Dedifferentiated amniotic fluid mesenchymal stem cell (primary cell): ENCODE measurements around the gene TEX264.

Source experiments
- DNase-seq: peaks from one replicate; pipeline ENCODE4 v3.0.0-alpha.2; 2016; ENCODE audit errors: extremely low spot score

Gene TEX264

DNA sequence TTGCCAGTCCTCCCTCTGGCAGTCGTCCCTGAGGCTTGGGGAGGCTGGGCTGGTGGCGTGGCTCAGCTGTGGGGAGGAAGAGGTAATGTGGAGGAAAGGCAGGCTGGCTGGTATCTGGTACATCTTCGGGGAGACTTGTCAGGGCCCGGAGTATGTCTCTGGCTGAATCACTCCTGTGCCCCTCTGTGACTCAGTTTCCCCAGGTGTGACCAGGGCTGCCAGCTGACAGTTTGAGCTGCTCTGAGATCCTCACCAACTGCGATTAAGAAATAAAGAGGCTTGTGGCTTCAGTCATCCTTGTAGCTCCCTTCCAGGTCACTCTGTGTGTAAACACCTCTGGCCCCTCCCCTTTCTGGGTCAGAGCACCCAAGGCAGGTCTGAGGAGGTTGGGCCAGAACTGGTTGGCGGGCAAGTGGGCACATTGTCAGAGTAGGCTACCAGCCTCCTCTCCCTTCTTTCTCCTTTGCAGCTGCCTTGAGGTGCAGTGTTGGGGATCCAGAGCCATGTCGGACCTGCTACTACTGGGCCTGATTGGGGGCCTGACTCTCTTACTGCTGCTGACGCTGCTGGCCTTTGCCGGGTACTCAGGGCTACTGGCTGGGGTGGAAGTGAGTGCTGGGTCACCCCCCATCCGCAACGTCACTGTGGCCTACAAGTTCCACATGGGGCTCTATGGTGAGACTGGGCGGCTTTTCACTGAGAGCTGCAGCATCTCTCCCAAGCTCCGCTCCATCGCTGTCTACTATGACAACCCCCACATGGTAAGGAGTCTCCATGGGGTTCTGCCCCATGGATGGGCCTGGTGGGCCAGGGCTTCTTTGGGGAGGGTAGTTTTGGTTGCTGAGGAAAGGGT is 3.0 kb downstream of the TEX264 start:
- no peak for DNase-seq

DNA sequence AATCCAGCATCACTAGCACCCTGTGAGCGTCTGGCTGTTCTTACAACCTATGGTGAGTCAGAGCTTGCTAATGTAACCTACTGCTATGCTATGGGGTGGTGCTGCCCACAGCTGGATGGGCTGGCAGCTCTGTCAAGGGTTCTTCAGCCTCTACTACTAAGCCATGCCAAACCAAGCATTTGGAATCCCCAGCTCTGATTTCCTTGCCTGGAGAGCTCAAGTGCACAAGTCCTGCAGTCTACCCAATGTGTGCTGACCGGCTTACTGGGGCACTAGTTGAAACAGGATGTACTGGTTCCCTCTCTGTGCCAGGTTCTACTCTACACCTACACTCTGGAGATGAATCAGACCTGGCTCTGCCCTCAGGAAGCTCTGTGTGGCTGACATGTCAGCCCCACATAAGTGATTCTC is 4.2 kb downstream of the TEX264 start:
- peak; percentile 23 for DNase-seq

DNA sequence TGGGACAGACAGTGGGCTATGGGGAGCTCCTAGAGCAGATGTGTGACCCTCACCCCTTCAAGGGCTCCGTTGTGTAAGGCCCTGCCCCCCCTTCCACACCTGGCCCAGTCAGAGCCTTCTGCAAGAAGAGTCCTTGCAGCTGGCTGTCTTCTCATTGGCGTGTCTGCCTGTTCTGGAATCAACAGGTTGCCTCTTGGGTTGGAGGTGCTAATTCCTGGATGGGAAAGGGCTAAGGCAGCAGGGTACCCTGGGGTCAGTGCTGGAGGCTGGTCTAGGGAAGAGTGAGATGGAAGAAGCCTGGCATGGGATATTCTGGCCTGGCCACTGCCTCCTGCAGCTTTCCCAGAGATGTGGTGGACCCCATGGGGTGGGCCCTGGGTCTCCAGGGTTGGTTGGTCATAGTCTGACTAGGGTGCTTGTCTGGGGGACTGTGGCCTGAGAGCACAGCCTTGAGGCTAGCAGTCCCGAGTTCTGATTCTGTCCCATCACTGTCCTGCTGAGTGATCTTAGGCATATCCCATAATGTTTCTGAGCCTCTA is 5.1 kb downstream of the TEX264 start:
- DNase-seq = no peak

DNA sequence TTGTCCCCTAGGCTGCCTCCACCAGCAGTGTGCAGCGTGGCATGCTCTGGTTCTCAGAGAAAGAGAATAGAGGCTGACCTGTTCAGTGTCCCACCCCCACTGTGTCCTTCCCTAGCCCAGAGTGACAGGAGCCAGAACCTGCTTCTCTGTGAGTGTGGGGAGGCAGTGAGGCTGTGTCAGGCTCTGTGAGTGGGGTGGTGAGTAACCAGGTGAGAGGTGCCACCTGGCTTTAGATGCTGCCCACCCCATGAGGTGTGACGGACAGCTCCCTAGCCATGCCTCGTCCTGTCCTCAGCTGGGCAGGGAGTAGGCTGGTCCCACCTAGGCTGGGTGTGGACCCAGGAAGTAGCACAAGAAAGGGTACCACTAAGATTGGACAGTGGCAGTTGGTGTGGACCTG is 6.3 kb downstream of the TEX264 start:
- DNase-seq = no peak

DNA sequence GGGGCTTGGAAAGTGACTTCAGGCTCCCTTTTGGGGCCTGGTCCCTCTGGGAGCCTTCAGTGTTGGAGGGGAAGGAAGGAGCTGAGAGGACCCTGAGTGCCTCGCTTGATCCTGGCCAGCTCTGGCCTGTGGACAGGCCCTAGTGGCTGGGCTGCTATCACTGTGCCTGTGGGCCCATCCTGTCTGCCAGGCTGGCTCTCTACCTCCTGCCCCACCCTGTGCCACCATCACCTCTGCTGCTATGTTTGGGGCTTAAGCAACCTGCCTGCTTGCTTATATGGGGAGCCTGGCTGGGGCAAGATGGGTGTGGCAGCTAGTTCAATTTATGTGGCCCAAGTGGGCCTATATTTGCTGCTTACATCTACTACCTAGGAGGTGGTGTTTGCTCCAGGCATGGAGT is 7.1 kb downstream of the TEX264 start:
- no peak for DNase-seq

DNA sequence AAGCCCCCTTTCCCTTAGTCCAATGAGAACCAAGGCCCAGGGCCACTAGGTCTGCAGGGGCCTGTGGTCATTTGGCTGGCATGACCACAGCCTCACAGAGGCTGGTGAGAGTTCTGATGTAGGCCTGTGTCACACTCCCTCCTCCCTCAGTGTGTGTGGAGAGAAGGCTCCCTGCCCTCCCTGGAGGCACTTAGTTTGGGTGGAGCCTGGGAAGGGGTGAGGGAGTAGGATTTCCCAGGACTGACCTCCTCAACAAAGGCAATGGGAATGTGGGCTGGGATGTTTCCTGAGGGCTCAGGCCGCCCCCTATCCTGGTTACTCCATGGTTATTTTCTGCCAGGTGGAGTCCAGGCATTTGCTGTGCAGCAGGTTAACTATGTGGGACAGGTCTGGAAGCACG is 7.6 kb downstream of the TEX264 start:
- DNase-seq = no peak

DNA sequence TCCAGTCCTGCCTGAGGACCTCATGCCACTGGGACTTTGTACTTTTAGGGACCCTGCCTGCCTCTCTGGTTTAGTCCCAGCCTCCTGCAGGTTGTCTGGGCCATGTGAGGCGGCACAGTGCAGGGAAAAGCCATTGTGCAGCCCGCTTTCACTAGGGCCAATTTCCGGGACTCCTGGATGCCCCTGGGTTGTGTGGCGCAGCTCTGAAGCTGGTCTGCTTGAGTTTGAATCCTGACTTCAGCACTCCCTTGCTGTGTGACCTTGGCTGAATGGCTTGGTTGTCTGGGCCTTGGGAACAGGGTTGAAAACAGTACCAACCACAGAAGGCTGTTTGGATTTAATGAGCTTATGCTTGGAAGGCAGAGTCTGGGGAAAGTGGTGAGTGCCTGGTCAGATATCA is 8.3 kb downstream of the TEX264 start:
- DNase-seq = no peak

DNA sequence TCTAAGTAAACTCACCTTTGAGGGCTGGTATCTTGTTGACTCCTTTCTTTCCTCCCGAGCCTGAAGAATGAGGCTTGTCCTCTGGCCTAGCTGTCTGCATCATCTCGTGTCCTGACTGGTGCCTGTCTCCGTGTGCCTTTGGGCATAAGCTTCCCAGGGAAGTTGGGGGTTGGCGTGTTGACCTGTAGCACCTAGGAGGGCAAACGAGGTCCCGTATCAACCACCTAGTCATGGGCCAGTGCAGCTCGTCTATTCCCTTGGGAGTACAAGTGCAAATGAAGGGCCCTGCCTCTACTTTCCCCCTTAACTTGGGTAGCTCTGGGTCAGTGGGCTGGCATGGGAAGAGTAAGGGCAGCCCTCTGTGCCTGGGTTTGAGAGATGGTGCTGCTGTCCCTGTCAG is 8.7 kb downstream of the TEX264 start:
- DNase-seq = no peak

DNA sequence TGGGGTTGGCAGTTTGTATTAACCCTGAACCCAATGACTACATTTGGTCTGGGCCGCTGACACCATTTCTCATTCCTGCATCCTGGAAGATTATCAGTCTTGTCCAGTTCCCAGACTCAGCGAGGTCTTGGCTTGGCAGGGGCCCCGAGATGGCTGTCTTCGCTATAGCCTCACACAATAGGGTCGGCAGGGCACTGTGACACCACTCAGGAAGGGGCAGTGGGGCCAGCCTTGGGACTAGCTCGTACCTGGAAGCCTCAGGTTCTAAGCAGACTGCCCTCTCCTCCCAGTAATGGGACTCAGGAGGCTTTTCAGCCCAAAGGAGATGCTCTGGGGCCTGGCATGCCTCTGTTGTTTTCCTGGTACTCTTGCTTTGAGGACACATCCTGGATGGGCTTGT is 9.1 kb downstream of the TEX264 start:
- DNase-seq = no peak

DNA sequence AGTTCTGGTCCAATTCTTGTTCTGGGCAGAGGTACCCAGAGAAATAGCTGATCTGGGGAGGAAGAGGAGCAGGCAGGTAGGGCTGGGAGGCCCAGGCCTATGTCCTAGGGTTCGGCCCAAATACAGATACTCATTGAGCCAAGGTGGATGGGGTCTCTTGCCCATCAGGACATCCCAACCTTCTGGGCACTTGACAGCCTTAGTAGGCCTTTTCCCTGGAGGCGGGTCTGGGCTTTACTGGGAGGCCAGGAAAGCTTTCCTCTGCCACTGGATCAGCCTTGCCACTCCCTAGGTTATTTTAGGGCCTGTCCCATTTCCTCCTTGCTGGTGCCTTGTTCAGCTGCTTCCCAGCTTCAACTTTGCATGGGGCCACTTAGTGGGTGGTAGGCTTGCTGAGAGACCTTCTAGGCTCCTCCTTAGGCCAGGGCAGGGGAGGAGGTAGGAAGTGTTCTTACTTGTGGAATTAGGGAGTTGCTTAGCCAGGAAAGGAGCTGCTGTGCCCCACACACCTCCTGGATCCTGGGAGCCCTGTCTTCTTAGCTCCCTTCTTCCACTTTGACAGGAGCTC is 9.7 kb downstream of the TEX264 start:
- no peak for DNase-seq

DNA sequence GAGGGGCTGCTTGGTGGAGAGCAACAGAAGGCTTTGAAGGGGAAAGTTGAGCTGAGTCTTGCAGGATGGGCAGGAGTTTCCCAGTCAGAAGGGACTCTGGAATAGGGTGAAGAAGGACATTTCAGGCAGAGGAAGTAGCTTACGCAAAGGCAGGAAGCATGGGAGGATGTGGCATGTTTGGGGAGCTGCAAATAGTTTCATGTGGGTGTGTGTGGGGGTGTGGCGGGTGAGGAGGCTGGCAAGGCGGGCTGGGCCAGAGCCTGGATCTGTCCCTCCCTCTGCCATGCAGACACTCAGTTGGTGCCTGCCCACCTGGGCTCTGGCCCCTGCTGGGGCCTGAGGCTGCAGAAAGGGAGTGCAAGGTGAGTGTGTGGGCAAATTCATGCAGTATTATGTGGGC is 10.4 kb downstream of the TEX264 start:
- no peak for DNase-seq

DNA sequence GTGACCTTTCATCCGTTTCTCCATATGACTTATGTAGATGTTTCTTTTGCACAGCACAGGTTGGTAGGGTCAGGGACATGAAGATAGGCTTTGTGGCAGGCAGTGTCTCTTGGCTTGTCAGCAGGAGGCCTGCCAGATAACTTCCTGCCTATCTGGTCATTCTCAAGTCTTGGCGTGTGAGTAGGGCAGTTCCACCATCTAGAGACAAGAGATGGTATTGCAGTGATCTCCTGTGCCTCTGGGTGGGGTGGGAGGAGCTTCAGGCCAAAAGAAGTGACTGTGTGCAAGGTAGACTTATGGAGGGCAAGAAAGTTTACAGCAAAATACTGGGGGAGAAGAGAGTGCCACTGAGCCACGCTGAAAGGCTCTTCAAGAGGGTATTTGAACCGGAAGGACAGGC is 11.0 kb downstream of the TEX264 start:
- DNase-seq = peak; percentile 77

DNA sequence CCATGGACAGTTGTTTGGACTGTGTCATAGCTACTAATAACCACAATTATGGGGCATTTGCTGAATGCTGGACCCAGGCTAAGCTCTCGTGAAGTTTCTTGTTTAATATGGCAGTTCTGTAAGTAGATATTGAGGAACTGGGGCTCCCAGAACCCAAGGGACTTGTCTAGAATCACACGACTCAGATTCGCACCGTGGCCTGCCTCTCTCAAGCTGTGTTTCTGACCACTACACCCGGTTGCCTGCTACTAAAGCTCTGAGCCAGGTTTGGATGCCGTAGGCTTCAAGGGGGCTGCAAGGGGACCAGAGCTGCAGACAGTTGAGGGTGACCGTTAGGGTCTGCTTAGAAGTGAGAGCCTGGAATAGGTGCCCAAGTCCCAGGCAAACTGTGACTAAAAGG is 11.5 kb downstream of the TEX264 start:
- no peak for DNase-seq

DNA sequence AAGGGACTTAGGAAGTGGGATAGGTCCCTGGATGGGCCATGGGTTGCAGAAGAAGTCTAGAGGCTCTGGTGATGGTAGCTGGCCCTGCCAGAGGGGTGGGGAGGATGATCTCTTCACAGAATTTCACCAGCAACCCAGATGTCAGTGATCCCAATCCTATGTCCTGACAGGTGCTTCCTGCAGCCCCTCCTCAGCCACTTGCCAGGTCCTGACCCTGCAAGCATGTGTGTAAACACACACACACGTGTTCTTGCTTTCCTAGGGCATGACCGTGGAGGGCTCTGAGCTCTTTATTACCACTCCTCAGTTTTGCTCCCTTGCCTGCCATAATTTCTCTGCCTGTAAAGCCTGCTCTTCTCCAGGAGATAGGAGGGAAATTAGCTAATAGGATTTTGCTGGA is 12.5 kb downstream of the TEX264 start:
- no peak for DNase-seq

DNA sequence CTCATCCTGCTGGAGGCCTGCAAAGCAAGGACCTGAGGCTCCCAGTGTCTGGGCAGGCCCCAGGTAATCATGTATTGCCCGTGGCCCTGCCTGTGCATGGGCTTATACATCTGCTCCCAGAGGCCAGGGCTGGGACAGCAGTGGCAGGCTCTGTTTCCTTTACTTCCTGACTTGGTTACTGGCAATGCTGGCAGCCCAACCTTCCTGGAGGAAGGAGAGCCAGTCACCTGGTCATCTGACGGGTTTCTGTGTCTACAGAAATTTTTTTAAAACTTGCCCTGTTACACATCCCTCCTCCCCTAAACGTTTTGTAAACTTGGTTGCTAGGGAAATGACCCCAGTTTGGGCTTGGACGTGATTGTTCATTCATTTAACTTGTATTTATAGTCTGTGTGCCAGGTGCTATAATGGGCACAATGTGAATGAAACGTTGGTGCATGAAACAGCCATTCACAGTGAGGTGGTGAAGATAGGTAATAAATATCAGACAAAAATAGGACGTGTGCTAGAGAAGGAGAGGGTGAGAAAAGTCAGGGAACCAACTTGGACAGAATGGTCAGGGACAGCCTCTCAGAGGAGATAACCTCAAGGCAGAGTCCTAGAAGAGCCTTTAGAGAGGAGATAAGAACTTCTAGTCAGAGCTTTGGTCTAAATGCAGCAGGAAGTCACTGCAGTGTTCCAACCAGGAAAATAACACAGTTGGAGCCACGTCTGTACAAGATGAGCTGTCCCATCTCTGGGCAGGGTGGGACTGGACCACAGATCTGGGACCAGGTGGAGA is 14.1 kb downstream of the TEX264 start:
- no peak for DNase-seq

DNA sequence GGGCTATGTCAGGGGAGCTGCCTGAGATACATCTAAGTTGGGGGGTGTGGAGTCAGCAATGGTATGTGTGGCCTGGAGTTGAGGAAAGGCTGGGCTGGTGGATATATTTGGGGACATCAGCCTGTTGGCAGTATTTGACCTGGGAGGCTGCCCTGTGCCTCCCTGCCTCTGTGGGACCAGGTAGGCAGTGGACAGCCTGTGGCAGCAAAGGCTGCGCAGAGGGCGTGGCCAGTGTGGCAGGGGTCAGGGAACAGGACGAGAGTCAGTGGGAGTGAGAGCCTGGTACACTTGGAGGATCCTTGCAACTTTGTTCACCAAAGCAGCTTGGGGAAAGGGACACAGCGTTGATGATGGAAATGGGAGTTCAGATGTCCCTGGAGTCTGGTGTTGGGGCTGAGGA is 15.0 kb downstream of the TEX264 start:
- DNase-seq = no peak

DNA sequence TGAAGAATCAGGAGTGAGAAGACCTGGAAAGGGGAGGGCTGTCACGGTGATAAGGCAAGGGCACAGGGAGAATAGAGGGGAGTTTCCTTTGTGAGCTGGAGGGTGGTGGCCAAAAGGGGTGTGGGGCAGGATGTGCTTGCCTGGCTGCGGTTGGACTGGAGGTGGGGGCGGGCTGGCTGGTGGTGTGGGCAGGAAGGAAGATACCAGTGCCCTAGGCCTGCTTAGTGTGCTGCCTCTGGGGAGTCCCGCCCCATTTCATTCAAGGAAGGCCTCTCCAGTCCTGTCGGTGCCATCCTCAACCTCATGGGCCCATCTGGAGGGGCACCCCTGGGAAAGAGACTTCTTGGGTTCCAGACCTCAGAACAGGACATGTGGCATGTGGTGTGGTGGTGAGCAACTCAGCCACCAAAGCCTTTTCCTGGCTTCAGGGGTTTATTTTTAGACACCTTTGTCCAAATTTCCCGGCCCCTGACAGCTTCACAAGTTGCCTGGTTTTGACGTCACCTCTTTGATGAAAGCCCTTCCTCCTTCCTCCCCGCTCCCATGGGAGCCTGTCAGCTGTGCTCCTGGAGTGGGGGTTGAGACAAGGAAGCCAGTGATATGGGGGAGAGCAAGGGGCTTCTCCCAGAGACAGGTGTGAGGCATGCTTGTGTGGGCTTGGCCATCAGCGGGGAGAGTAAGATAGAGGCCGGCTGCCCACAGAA is 15.6 kb downstream of the TEX264 start:
- DNase-seq = no peak

DNA sequence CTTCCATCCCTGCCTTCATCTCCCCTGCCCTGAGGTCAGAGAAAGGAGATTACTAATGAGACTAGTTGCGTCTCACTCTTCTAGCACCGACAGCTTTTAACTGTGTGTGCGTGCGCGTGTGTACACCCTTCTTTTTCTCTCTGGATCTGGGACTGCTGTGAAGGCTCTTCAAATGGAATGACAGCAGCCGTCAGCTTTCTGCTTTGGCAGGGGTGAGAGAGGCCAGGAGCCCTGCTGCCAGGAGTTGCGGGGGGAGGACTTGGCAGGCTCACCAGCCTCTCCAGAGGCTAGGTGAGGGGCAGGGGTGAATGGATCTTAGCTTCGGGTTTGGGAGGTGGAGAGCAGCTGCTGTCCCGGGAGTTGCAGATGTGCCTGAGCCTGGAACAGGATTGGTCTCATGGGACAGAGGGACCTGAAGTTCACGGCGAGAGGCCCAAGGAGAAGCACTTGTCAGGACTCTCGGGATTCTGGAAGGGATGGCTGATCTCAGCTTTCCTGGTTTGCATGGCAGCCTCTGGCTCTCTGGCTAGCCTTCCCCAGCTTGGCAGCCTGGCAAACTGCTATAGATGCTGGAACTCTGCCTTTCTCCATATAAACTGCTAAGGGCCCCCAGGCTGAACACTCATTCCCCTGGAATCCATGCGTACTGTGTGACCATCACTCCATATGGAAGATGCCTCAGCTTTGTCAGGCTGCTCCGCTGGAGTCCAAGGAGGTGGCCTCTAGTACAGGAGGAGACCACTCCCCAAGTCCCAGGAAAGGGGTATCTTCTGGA is 16.6 kb downstream of the TEX264 start:
- DNase-seq = no peak

DNA sequence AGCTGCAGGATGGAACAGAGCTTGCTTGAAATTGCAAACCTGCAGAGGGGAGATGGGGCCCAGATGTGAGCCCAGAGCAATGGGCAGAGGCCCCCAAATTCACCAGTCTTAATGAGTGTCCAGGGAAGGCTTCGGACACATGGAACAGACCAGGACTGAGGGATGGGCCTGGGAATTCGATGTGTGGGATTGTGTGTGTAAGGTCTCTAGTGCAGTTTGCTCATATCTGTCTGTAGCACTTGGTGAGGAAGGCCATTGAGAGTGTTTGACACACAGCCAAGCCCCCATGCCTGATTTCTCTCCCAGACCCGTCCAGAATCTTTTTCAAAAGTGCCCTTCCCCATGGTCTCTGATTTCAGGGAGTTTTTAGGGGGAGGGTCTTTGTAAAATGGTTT is 17.2 kb downstream of the TEX264 start:
- no peak for DNase-seq

DNA sequence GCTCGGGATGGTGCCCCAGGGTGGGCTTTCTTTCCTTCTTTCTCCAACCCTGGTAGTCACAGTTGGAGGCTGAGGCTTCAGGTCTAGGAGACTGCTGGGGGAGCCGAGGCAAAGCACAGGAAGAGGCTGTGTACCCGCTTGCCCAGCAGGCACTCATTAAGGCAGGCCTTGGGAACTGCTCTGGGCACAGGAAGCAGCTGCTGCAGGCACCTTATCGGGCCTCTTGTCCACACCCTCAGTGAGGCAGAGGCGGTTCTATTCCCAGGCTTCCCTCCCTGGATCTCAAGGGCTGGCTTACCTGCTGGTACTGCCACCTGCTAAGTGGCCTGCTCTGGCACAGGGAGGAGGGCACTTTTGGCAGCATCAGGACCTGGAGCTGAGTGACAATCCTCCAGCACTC is 20.0 kb downstream of the TEX264 start:
- no peak for DNase-seq

DNA sequence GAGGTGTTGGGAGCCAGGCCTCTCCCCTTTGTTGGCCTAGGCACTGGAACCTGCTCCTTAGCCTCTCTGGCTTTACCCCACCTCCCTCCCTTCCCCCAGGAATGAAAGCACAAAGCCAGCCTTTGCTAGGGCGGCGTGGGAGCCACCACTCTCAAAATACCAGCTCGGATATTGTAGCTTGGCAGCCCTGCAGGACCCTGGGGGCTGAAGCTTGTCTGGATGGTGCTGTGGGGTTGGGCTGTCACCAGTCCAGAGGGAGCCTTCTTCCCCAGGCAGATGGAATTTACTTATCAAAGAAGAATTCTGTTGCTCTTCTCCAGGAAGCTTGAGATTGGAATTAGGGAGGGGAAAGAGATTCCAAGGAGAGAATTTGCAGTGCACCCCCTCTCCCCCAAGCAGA is 20.9 kb downstream of the TEX264 start:
- no peak for DNase-seq
